ENCODE measurements around the gene ENG. TPM values are rescaled to one million over a fixed set of nuclear protein-coding genes. Genes with fewer than 3 reads are reported as not detected.

ENG gene
- total RNA-seq, 1 donor from 2014 or later = 2.4 TPM

- peaks cover 28% of the 10 kb centered on the region for H3K36me3 ChIP-seq (ENCODE audit: control insufficient read depth, insufficient read depth, low read length)
Measured at GRCh38 chr9:127896395-127897192, 42.1 kb upstream of the ENG start.

GRCh38 chr9:127895811-127896210 is 41.4 kb upstream of the ENG start:
- Histone ChIP-seq H3K36me3 (ENCODE audit: control insufficient read depth, insufficient read depth, low read length) (peaks cover 30% of the 10 kb centered on the region), H3K4me3 (ENCODE audit: low read depth, low read length) (no peak overlapping the region), H3K27me3 (ENCODE audit: control insufficient read depth, insufficient read depth, low read length) (no peaks in the 10 kb centered on the region)
- FAIRE-seq = no peak
- TF ChIP-seq CTCF (IDR thresholded peaks at IDR 0.05; ENCODE audit: insufficient read depth, low read length, severe bottlenecking) = no peak
- no peak for DNase-seq (ENCODE audit: low read depth)

More at GRCh38 chr9:127896395-127897192, 42.1 kb upstream of the ENG start:
- H3K27me3 ChIP-seq (ENCODE audit: control insufficient read depth, insufficient read depth, low read length) = no peaks in the 10 kb centered on the region
- FAIRE-seq (no peak), DNase-seq (ENCODE audit: low read depth) (no peak)
- H3K4me3 ChIP-seq (ENCODE audit: low read depth, low read length) = no peak overlapping the region
- TF ChIP-seq CTCF (IDR thresholded peaks at IDR 0.05; ENCODE audit: insufficient read depth, low read length, severe bottlenecking) = no peak

GRCh38 chr9:127893392-127893791 is 38.9 kb upstream of the ENG start:
- FAIRE-seq = no peak

GRCh38 chr9:127892831-127893230 is 38.4 kb upstream of the ENG start:
- Histone ChIP-seq H3K27me3 (ENCODE audit: control insufficient read depth, insufficient read depth, low read length) (no peaks in the 10 kb centered on the region), H3K36me3 (ENCODE audit: control insufficient read depth, insufficient read depth, low read length) (peaks cover 41% of the 10 kb centered on the region), H3K4me3 (ENCODE audit: low read depth, low read length) (no peak overlapping the region)
- DNase-seq (ENCODE audit: low read depth) (no peak), FAIRE-seq (no peak)
- no peak for TF ChIP-seq CTCF (IDR thresholded peaks at IDR 0.05; ENCODE audit: insufficient read depth, low read length, severe bottlenecking)

More at GRCh38 chr9:127893392-127893791, 38.9 kb upstream of the ENG start:
- no peak for DNase-seq (ENCODE audit: low read depth)
- TF ChIP-seq CTCF (IDR thresholded peaks at IDR 0.05; ENCODE audit: insufficient read depth, low read length, severe bottlenecking) = no peak
- H3K27me3 ChIP-seq (ENCODE audit: control insufficient read depth, insufficient read depth, low read length) = no peaks in the 10 kb centered on the region
- H3K36me3 ChIP-seq (ENCODE audit: control insufficient read depth, insufficient read depth, low read length) = peaks cover 39% of the 10 kb centered on the region
- H3K4me3 ChIP-seq (ENCODE audit: low read depth, low read length) = no peak overlapping the region

GRCh38 chr9:127890053-127890452 is 35.6 kb upstream of the ENG start:
- DNase-seq (ENCODE audit: low read depth) = no peak
- TF ChIP-seq CTCF (IDR thresholded peaks at IDR 0.05; ENCODE audit: insufficient read depth, low read length, severe bottlenecking) = no peak
- FAIRE-seq = no peak
- Histone ChIP-seq H3K36me3 (ENCODE audit: control insufficient read depth, insufficient read depth, low read length) (peaks cover 36% of the 10 kb centered on the region), H3K27me3 (ENCODE audit: control insufficient read depth, insufficient read depth, low read length) (no peaks in the 10 kb centered on the region), H3K4me3 (ENCODE audit: low read depth, low read length) (no peak overlapping the region)

Data from bronchial epithelial cell (primary cell).